NCI-H187 (cell line): ENCODE data around the gene CNBD2.
A peak's percentile ranks its signal among the peaks of the same experiment; 100 is the strongest.
"Not testable (repeated sequence)": the region's sequence is repeated elsewhere in the genome, so short reads cannot be mapped to it uniquely, and the experiment has no call there.

Source experiments
- DNase-seq, 2 experiments: peaks; one replicate each; lab custom pipeline; 2025; lab: John Stamatoyannopoulos, UW

The CNBD2 gene

GRCh38 chr20:35967979-35968640, at the start of gene CNBD2:
Gene CNBD2 (plus strand): TSS chr20:35968590. CDS start chr20:35968763, 173 bp downstream.
- no peak for DNase-seq

- DNase-seq = no peak
These were observed 47.9 kb upstream of the CNBD2 start for GRCh38 chr20:35920523-35920922.

GRCh38 chr20:35929301-35929700, 39.1 kb upstream of the CNBD2 start:
- DNase-seq = no peak

- no peak for DNase-seq
These were observed 34.3 kb upstream of the CNBD2 start for GRCh38 chr20:35934050-35934449.

GRCh38 chr20:35939264-35939663, 29.1 kb upstream of the CNBD2 start:
- no peak for DNase-seq

- no peak for DNase-seq
These were observed 26.8 kb upstream of the CNBD2 start for GRCh38 chr20:35941620-35942019.

- DNase-seq = no peak
These were observed 26.1 kb upstream of the CNBD2 start for GRCh38 chr20:35942243-35942642.

- DNase-seq = no peak
These were observed 20.9 kb upstream of the CNBD2 start for GRCh38 chr20:35947489-35947888.

GRCh38 chr20:35947907-35948306, 20.5 kb upstream of the CNBD2 start:
- no peak for DNase-seq

- DNase-seq = no peak
These were observed 18.3 kb upstream of the CNBD2 start for GRCh38 chr20:35950093-35950492.

GRCh38 chr20:35952080-35952479, 16.3 kb upstream of the CNBD2 start:
- not testable (repeated sequence) for DNase-seq

GRCh38 chr20:35952480-35953386, 15.7 kb upstream of the CNBD2 start:
- DNase-seq = no peak

GRCh38 chr20:35953387-35954199, 14.8 kb upstream of the CNBD2 start:
- no peak for DNase-seq

GRCh38 chr20:35954200-35954906, 14.0 kb upstream of the CNBD2 start, which contains the start of gene SCAND1:
Gene SCAND1 (minus strand): TSS chr20:35954502. CDS start chr20:35954284, 218 bp downstream.
- DNase-seq = peak; percentile 85 to 95

- DNase-seq = peak in 1 of 2 experiments; percentile 21
These were observed 13.5 kb upstream of the CNBD2 start for GRCh38 chr20:35954907-35955251.

- DNase-seq = no peak
These were observed 11.8 kb upstream of the CNBD2 start for GRCh38 chr20:35956616-35957015.

GRCh38 chr20:35959291-35959690, 9.1 kb upstream of the CNBD2 start:
- DNase-seq = not testable (repeated sequence)

GRCh38 chr20:35963878-35964277, 4.5 kb upstream of the CNBD2 start:
- DNase-seq = no peak

- no peak for DNase-seq
These were observed 540 bp downstream of the CNBD2 start for GRCh38 chr20:35968930-35969329.

GRCh38 chr20:35971981-35972380, 3.6 kb downstream of the CNBD2 start:
- DNase-seq = no peak

GRCh38 chr20:35972462-35972861, 4.1 kb downstream of the CNBD2 start:
- DNase-seq = no peak

- DNase-seq = no peak
These were observed 5.9 kb downstream of the CNBD2 start for GRCh38 chr20:35974256-35974655.
